ENCODE results near the gene SPPL2B.

SPPL2B gene

DNA sequence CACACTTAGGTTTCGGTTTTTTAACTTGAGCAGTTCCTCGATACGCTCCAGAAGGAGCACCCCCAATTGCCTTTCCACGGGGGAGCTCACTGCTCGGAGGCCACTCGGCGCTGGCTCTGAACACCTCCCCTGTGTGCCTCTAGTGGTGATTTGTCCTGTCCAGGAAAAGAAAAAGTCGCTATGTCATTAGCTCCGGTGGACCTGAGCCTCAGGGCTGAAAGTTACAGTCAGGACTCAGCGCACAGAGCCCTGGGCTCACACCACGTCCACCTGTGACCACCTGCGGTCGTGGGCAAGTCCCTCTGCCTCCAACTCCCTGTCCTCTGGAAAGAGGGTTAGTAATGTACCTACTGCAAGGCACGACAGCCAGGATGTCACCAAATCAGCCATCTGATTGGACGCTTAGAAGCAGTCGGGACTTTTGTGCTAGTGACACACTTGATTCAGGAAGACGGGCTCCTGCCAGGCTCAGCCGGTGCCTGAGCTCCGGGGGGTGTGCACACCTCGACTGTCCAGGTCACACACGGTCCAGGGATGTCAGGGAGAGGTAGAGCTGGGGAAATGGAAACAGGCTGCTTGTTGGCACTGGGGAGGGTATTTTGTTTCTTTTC is 27.7 kb downstream of the SPPL2B start:
- DNase-seq: no peak

- no peak for DNase-seq
Observed at GRCh38 chr19:2357279-2358206, 29.1 kb downstream of the SPPL2B start.

- no peak for DNase-seq
Observed at GRCh38 chr19:2358548-2359173, 30.2 kb downstream of the SPPL2B start.

GRCh38 chr19:2359992-2360685 is 31.7 kb downstream of the SPPL2B start, which contains the start of gene TMPRSS9:
Gene TMPRSS9, plus strand, starts transcription at chr19:2360265. Its CDS starts 29,521 bp downstream, at chr19:2389786.
- DNase-seq: no peak

DNA sequence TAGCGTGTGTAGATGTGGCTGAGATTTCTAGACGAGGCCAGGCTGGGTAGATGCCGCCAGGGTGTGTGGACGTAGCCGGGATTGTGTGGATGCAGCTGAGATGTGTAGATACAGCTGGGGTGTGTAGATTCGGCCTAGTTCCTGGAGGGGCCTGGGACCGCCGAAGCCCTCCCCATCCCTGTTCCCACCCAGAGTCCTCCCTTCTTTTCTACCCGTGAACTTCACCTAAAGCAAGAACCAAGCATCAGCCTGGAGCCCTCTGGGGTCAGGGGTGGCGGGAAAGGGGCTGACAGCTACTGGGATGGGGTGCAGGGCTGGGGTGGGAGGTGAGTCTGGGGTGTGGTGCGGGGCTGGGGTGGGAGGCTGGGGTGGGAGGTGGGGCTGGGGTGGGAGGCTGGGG is 32.3 kb downstream of the SPPL2B start:
- DNase-seq: no peak

DNA sequence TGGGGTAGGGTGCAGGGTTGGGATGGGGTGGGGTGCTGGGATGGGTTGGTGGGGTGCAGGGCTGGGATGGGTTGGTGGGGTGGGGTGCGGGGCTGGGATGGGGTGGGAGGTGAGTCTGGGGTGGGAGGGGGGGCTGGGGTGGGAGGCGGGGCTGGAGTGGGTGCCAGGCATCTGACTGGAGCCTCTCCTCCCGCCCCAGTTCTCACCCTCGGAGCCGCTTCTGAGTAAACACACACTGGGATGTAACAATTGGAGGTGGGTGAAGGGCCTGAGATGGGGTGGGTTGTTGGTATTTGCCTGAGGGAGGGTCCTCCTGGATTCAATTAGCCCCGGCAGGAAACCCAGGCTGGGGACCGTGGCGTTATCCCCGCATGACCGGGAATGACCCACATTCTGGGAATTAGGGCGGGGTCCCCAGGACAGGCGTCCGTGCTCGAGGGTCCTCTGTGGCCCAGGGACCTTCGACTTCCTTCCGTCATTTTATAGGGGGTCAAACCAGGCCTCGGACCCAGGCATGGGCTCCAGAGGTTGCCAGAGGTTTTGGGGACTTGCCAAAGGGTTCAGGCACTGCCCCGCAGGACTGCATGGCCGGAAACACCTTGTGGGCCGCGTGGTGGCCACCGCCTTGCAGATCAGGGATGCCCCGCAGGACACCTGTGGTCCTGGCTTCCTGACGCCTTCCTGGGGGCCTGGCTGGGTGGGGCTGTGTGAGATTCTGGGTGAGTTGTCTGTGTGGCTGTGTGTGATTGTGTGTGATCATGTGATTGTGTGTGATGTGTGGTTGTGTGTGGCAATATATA is 33.0 kb downstream of the SPPL2B start:
- DNase-seq: no peak

DNA sequence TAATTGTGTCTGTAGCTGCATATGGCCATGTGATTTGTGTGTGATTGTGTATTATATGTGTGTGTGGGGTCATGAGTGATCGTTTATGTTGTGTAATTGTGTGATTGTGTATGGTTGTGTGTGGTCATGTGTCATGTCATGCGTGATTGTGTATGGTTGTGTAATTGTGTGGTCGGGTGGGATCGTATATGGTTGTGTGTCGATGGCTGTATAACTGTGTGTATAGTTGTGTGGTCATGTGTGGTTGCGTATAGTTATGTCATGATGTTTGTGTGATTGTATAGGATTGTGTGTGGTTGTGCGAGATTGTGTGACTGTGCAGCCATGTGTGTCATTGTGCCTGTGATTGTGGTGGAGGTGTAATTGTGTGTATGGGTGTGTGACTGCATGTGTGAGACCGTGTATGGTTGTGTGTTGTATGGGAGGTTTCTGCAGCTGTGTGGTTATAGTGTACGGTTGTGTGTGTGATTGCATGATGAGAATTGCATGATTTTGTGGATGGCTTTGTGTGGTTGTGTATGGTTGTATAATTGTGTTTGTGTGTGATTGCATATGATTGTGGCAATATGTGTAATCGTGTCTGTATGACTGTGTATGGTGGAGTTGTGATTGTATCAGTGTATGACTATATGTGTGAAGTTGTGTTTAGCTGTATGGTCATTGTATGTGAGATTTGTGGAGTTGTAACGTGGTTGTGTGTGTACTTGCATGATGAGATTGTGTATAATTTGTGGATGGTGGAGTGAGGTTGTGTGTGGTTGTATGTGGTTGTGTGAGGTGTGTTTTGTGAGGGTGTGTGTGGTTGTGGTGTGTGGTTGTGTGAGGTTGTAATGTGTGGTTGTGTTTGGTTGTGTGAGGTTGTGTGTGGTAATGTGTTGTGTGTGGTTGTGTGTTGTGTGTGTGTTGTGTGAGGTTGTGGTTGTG is 33.8 kb downstream of the SPPL2B start:
- DNase-seq: no peak

GRCh38 chr19:2362970-2363300 is 34.5 kb downstream of the SPPL2B start:
- no peak for DNase-seq

DNA sequence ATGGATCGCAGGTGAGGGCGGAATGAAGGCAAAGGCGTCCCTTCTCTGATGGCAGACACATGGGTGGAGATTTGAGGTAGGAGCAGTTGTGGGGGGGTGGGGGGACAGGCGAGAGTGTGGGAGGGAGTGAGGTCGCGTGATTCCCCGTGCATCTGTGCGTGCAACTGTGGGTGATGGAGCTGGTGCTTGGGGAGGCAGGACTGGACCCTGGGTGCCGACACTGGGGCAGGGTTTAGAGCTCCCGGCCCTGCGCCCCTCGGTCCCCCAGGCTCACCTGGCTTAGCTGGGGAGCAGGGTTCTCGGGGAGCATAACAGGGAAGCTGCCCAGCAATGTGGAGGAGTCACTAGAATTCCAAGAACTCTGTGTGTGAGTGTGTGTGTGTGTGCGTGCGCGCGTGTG is 34.9 kb downstream of the SPPL2B start:
- DNase-seq: no peak

DNA sequence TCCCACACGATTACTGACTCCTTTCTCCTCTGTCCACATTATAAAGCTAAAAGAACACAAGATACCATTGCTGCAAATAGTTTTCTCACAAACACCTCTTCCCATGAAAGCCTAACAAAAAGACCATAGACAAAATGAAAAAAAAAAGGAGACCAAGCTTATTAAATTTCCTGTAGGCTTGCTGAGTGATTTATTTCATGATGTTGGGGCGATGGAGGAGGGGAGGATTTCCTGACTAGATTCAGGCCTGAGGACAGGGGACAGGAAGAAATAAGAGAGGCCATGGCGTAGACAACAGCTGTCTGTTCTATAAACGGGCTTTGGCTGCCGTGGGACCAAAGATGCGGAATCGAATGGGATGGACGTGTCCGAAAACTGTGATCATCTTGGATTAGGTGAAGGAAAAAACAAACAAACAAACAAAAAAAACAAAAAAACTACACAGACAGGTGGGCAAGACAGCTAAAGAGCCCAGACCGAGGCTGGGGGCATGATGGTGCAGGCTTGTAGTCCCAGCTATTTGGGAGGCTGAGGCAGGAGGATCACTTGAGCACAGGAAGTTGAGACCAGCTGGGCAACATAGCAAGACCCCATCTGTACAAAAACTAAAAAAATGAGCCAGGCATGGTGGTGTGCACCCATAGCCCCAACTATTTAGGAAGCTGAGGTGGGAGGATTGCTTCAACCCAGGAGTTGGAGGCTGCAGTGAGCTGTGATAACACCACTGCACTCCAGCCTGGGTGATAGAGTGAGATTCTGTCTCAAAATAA is 36.9 kb downstream of the SPPL2B start:
- no peak for DNase-seq

DNA sequence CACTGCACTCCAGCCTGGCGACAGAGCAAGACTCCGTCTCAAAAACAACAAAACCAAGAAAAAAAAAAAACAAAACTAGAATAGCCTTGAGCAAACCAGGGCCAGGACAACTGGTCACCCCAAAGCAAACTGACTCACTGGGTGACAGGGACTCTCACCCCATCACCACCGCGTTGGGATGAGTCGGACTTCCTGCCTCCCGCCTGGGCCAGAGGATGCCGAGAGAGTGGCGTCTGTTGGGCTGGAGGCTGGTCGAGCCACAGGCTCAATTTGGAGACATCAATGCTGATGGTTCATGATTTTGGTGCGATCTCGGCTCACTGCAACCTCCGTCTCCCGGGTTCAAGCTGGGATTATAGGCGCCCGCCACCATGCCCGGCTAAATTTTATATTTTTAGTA is 43.2 kb downstream of the SPPL2B start:
- DNase-seq: no peak

DNA sequence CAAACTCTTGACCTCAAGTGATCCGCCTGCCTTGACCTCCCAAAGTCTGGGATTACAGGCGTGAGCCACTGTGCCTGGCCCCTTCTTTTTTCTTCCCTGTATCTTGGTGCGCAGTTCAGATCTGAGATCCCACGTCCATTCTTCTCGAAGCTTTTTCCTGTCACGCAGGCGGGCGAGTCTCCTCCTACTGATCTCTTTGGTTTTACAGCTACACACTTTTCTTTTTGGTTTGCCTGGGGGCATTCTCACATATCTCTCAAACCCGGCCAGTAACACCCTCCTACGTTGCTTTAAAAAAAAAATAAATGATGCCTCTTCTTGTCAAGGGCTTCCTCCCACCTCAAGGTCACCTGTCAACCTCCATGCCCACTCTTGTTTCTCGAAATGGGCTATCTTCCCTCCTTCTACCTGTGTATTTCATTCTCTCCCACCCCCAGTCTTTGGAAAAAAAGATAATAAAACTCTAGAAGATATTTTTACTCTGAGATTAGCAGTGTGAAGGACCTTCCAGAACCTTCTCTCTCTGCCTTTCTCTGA is 43.7 kb downstream of the SPPL2B start:
- DNase-seq: no peak

- no peak for DNase-seq
Observed at GRCh38 chr19:2374808-2375207, 46.3 kb downstream of the SPPL2B start.

DNA sequence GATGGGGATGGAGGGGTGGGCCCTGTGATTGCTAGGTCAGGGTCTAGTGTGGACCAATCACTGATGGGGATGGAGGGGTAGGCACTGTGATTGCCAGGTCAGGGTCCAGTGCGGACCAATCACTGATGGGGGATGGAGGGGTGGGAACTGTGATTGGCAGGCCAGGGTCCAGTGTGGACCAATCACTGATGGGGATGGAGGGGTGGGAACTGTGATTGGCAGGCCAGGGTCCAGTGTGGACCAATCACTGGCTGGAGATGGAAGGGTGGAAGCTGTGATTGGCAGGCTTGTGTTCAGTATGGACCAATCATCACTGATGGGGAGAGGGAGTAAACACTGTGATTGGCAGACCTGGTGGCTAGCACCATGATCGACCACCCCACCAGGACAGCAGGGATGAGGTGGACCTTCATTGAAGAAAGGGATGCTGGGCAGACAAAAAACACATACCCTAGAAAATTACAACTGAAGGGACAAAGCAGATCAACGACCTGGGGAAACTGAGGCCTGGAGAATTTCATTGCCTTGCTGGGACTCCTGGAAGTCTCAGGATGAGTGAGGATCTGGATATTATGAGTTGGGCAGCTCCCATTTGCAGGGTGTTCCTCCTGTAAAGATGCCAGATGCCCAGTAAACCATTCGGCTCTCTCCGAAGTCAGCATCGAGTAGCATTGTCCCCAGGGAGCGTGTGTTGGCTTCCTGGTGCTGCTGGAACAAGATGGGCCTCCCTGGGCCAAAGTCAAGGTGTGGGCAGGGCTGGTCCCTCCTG is 47.1 kb downstream of the SPPL2B start:
- no peak for DNase-seq

GRCh38 chr19:2376784-2377519 is 48.5 kb downstream of the SPPL2B start:
- no peak for DNase-seq

GRCh38 chr19:2380567-2380966 is 52.1 kb downstream of the SPPL2B start:
- no peak for DNase-seq

GRCh38 chr19:2381148-2381820 is 52.8 kb downstream of the SPPL2B start:
- no peak for DNase-seq

Data from CD4-positive, alpha-beta T cell treated with Interleukin-4 for 4 hours (primary cell).